IMR-90 (cell line): ENCODE measurements around the gene ZNF512. TPM values are rescaled to one million over a fixed set of nuclear protein-coding genes. Genes with fewer than 3 reads are reported as not detected.
A peak's percentile ranks its signal among the peaks of the same experiment; 100 is the strongest.

Experiments
- ATAC-seq: fragments of 200-7000 bp; cut with Tn5 transposase; 2 replicates; pipeline ENCODE4 v1.9.1; 2020; ENCODE audit warnings: low read depth, mild to moderate bottlenecking, moderate library complexity
- BruUV-seq: library from RNA; stranded (reverse); fragments of 400-500 nt; replicated peaks from 2 replicates; lab custom pipeline; 2021; lab: Mats Ljungman, UMichigan
- CTCF ChIA-PET: fragments of 300-600 bp; formaldehyde crosslinking; extraction: SDS; loops from one replicate; lab custom pipeline; 2021; ENCODE audit warnings: antibody characterized with exemption; lab: Yijun Ruan, JAX
- POLR2A ChIA-PET: fragments of 300-600 bp; sonication (Branson Sonifier 250); formaldehyde crosslinking; loops from one replicate; lab custom pipeline; 2022; ENCODE audit warnings: antibody characterized with exemption; ENCODE audit not compliant: unreplicated experiment; lab: Charles Lee
- DNase-seq: peaks from one replicate; pipeline ENCODE4 v3.0.0; 2013
- H2AFZ ChIP-seq: replicated peaks from 2 replicates; pipeline ENCODE3; 2013; ENCODE audit warnings: low read length, mild to moderate bottlenecking; ENCODE audit not compliant: poor library complexity
- H2AK5ac ChIP-seq: 2 replicates; pipeline ENCODE4 v1.6.1; 2013; ENCODE audit warnings: low read depth, low read length, inconsistent platforms
- H2AK9ac ChIP-seq: replicated peaks from 2 replicates; pipeline ENCODE3; 2013; ENCODE audit warnings: mild to moderate bottlenecking, low read depth, low read length, moderate library complexity; ENCODE audit not compliant: poor library complexity
- H2BK120ac ChIP-seq: 2 replicates; pipeline ENCODE4 v1.6.1; 2013; ENCODE audit warnings: low read depth, low read length, inconsistent platforms
- H2BK15ac ChIP-seq: 3 replicates; pipeline ENCODE4 v1.6.1; 2013; ENCODE audit warnings: low read depth, low read length, inconsistent platforms
- H2BK20ac ChIP-seq: 2 replicates; pipeline ENCODE4 v1.6.1; 2013; ENCODE audit warnings: low read depth, mild to moderate bottlenecking, inconsistent platforms, low read length, moderate library complexity
- H2BK5ac ChIP-seq: 2 replicates; pipeline ENCODE4 v1.6.1; 2013; ENCODE audit warnings: mild to moderate bottlenecking, low read depth, low read length, inconsistent platforms; ENCODE audit not compliant: poor library complexity, severe bottlenecking
- H3K14ac ChIP-seq: replicated peaks from 2 replicates; pipeline ENCODE4 v1.6.1; 2013; ENCODE audit warnings: low read depth, low read length, inconsistent platforms
- H3K18ac ChIP-seq: 2 replicates; pipeline ENCODE4 v1.6.1; 2013; ENCODE audit warnings: low read depth, low read length, control low read depth
- H3K23ac ChIP-seq: 2 replicates; pipeline ENCODE4 v1.6.1; 2013; ENCODE audit warnings: low read depth, low read length, inconsistent platforms
- H3K27ac ChIP-seq: 2 replicates; pipeline ENCODE4 v1.5.1; 2013; ENCODE audit warnings: mild to moderate bottlenecking, control low read depth, low read length; ENCODE audit not compliant: insufficient read depth
- H3K27me3 ChIP-seq: 2 replicates; pipeline ENCODE4 v1.6.1; 2013; ENCODE audit warnings: low read length; ENCODE audit not compliant: control insufficient read depth, insufficient read depth
- H3K36me3 ChIP-seq: 2 replicates; pipeline ENCODE4 v1.6.1; 2013; ENCODE audit warnings: low read length, mixed read lengths; ENCODE audit not compliant: control insufficient read depth, insufficient read depth
- H3K4ac ChIP-seq: 2 replicates; pipeline ENCODE4 v1.6.1; 2013; ENCODE audit warnings: low read depth, low read length, inconsistent platforms
- H3K4me1 ChIP-seq: 2 replicates; pipeline ENCODE4 v1.6.1; 2013; ENCODE audit warnings: low read length, mixed read lengths; ENCODE audit not compliant: control insufficient read depth, insufficient read depth
- H3K4me2 ChIP-seq: 2 replicates; pipeline ENCODE4 v1.6.1; 2013; ENCODE audit warnings: low read depth, mild to moderate bottlenecking, control low read depth, low read length, moderate library complexity
- H3K4me3 ChIP-seq: 2 replicates; pipeline ENCODE4 v1.5.1; 2013; ENCODE audit warnings: low read depth, mild to moderate bottlenecking, control low read depth, low read length, moderate library complexity; ENCODE audit not compliant: insufficient read depth
- H3K56ac ChIP-seq: 2 replicates; pipeline ENCODE4 v1.6.1; 2013; ENCODE audit warnings: low read length, inconsistent platforms; ENCODE audit not compliant: insufficient read depth; ENCODE audit errors: extremely low read depth
- H3K79me1 ChIP-seq, 2 experiments: 2 replicates each; pipeline ENCODE4 v1.6.1; 2013; ENCODE audit warnings: low read length in 2 of 2, inconsistent platforms in 1 of 2, low read depth in 1 of 2
- H3K9ac ChIP-seq: 2 replicates; pipeline ENCODE4 v1.6.1; 2013; ENCODE audit warnings: low read depth, low read length, control low read depth
- H3K9me1 ChIP-seq: 2 replicates; pipeline ENCODE4 v1.6.1; 2013; ENCODE audit warnings: low read length, inconsistent platforms; ENCODE audit not compliant: insufficient read depth
- H3K9me3 ChIP-seq: 2 replicates; pipeline ENCODE4 v1.6.1; 2013; ENCODE audit warnings: low read length; ENCODE audit not compliant: control insufficient read depth, insufficient read depth
- H4K20me1 ChIP-seq: 2 replicates; pipeline ENCODE4 v1.6.1; 2013; ENCODE audit warnings: low read length, inconsistent platforms; ENCODE audit not compliant: insufficient read depth
- H4K5ac ChIP-seq: 2 replicates; pipeline ENCODE4 v1.6.1; 2013; ENCODE audit warnings: mild to moderate bottlenecking, low read depth, low read length, control low read depth
- H4K8ac ChIP-seq, 2 experiments: 2 replicates each; pipeline ENCODE4 v1.6.1; 2013; ENCODE audit warnings: low read depth in 2 of 2, low read length in 2 of 2, control low read depth in 1 of 2, inconsistent platforms in 1 of 2
- H4K91ac ChIP-seq: 2 replicates; pipeline ENCODE4 v1.6.1; 2013; ENCODE audit warnings: low read depth, low read length, inconsistent platforms; ENCODE audit not compliant: insufficient read depth
- MAFK ChIP-seq: IDR thresholded peaks from 2 replicates; pipeline ENCODE4 v1.6.1; 2012; ENCODE audit warnings: low read depth, low read length, improper control_type of control experiment
- MAZ ChIP-seq: IDR thresholded peaks from 2 replicates; pipeline ENCODE4 v1.6.1; 2012; ENCODE audit warnings: low read depth, mild to moderate bottlenecking, low read length, improper control_type of control experiment, moderate library complexity, borderline replicate concordance
- WGBS, 2 experiments: methylation state at CpG; one replicate each; pipeline versions ENCODE4 v1.1.5 to v1.1.7; 2013; ENCODE audit warnings: missing lambda C conversion rate in 2 of 2; ENCODE audit not compliant: insufficient read length in 1 of 2; ENCODE audit errors: extremely low coverage in 2 of 2; 5-methylcytosine and 5-hydroxymethylcytosine counted together
- dilution Hi-C: fragments of 300-500 bp; cut with HindIII; formaldehyde crosslinking; loops from one replicate; pipeline ENCODE4 v1.14.3; 2018; ENCODE audit warnings: low sequenced_read_pairs; ENCODE audit not compliant: unreplicated experiment
- in situ Hi-C: fragments of 300-500 bp; cut with MboI; formaldehyde crosslinking; loops from 3 replicates; pipeline ENCODE4 v1.14.3; 2019; ENCODE audit warnings: low sequenced_read_pairs, inconsistent platforms, mixed read lengths
- intact Hi-C: fragments of 100-400 bp; cut with micrococcal nuclease; formaldehyde crosslinking; loops from 2 replicates; pipeline ENCODE4 v1.10.0; 2022
- polyA plus RNA-seq, 3 experiments: library from polyadenylated mRNA; depleted of rRNA; stranded (reverse); fragments of >200 nt; gene quantifications; 2 replicates each; pipeline ENCODE4 v1.2.3, GENCODE V29; 2012; ENCODE audit warnings: low replicate concordance in 1 of 3
- total RNA-seq: library from RNA; depleted of rRNA; stranded (reverse); fragments of >200 nt; gene quantifications from 2 replicates; pipeline ENCODE4 v1.2.3, GENCODE V29; 2012

The ZNF512 gene
- total and polyA plus RNA-seq, 2 of the 4 experiments (the other 2 are of a cell fraction), result 25.8 to 56.5 TPM

- Histone ChIP-seq H4K91ac (no peak overlapping the region), H4K5ac (no peak overlapping the region), H3K27me3 (no peaks in the 10 kb centered on the region), H2BK15ac (no peak overlapping the region), H3K56ac (no peak overlapping the region), H3K9me1 (peaks cover 12% of the 10 kb centered on the region), H3K4me2 (peak overlapping the region; percentile 68), H2BK120ac (no peak overlapping the region), H3K36me3 (peaks cover 11% of the 10 kb centered on the region), H3K9me3 (peaks cover 4% of the 10 kb centered on the region), H3K79me1 (peaks cover 32 to 77% of the 10 kb centered on the region in 2 experiments), H2AFZ (no peak overlapping the region), H4K20me1 (peaks cover 58% of the 10 kb centered on the region), H2BK5ac (peak overlapping the region; percentile 42), H3K27ac (no peak overlapping the region; the same call in 1 of the 2 replicates), H3K23ac (no peak overlapping the region), H3K4ac (no peak overlapping the region), H3K4me3 (no peak overlapping the region), H3K18ac (no peak overlapping the region), H2AK5ac (no peak overlapping the region), H2BK20ac (no peak overlapping the region), H2AK9ac (no peak overlapping the region), H3K14ac (no peak overlapping the region), H4K8ac (no peak overlapping the region), H3K9ac (no peak overlapping the region), H3K4me1 (peaks cover 11% of the 10 kb centered on the region)
- in situ Hi-C loops (no loop called here), intact Hi-C loops (no loop called here), dilution Hi-C loops (no loop called here)
- CTCF ChIA-PET, result interaction anchor here (0.5 kb wide), 1 partner anchor 10 kb away, joined by 6 read pairs; no protein-coding TSS in a partner anchor
- POLR2A ChIA-PET, result interaction anchor here (0.5 kb wide), 1 partner anchor 49 kb away, joined by 10 read pairs; no protein-coding TSS in a partner anchor
- DNase-seq (peak; percentile 68), ATAC-seq (peak; percentile 86)
- no TSS peak for BruUV-seq
- TF ChIP-seq MAZ (0 out of 2 replicates have a peak, but pooled peaks have one; percentile 13), MAFK (no peak)
- WGBS, 2 experiments, result no CpG with 5 or more reads among the region's 1 CpG
Observed at GRCh38 chr2:27596627-27597026, 13.8 kb downstream of the ZNF512 start.
